Measurements from ENCODE around the gene GPR34.

- no peak for TF ChIP-seq HNRNPLL (IDR thresholded peaks at IDR 0.05; ENCODE audit: low read depth, low read length, poor library complexity, severe bottlenecking)
- TF ChIP-seq PRDM10 (IDR thresholded peaks at IDR 0.05; ENCODE audit: partially characterized antibody) = no peak
- TF ChIP-seq CTCF (IDR thresholded peaks at IDR 0.05 in 2 of 3, conservative IDR thresholded peaks at IDR 0.05 in 1 of 3; ENCODE audit: insufficient read depth in 2 of 3, low read depth in 1 of 3, low read length in 3 of 3) = no peak
- TF ChIP-seq ZFX (CRISPR knock-in tag; IDR thresholded peaks at IDR 0.05) = no peak
- TF ChIP-seq ZC3H8 (IDR thresholded peaks at IDR 0.05) = no peak
These were observed 6.7 kb downstream of the GPR34 start for GRCh38 chrX:41695426-41695825.

All from K562 (cell line).